ENCODE data around the gene STYXL2.

STYXL2 gene

GRCh38 chr1:167084757-167085156 lies 9.1 kb upstream of the STYXL2 start:
- no peak overlapping the region for H3K4me3 ChIP-seq (replicated peaks; ENCODE audit: low read depth, low read length)
- DNase-seq (ENCODE audit: extremely low read depth, low read depth), result no peak
- TF ChIP-seq CTCF (IDR thresholded peaks at IDR 0.05; ENCODE audit: low read depth, low read length, missing control alignments), result no peak

- DNase-seq (ENCODE audit: extremely low read depth, low read depth), result no peak
- no peak for TF ChIP-seq CTCF (IDR thresholded peaks at IDR 0.05; ENCODE audit: low read depth, low read length, missing control alignments)
- H3K4me3 ChIP-seq (replicated peaks; ENCODE audit: low read depth, low read length), result no peak overlapping the region
These were observed 7.8 kb upstream of the STYXL2 start for GRCh38 chr1:167086033-167086432.

DNA sequence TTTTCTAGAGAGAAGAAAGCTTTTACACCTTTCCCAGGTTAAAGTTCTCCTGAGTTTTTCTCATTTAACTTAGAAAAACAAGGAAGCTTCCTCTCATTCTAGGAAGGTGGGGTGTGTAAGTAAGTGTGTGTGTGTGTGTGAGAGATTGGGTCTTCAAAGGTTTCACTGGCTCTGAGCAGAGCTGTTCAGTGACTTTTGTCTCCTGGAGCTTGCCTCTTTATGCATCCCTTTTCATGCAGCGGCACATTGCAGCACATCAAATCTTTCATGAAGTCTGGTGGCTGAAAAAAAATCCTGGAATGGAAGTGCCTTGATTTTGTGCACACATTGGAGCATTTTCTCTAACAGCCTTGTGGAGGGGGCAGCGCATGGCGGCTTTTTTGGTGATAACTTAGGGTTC lies 7.1 kb upstream of the STYXL2 start:
- DNase-seq (ENCODE audit: extremely low read depth, low read depth), result no peak
- no peak for TF ChIP-seq CTCF (IDR thresholded peaks at IDR 0.05; ENCODE audit: low read depth, low read length, missing control alignments)
- H3K4me3 ChIP-seq (replicated peaks; ENCODE audit: low read depth, low read length), result no peak overlapping the region

- TF ChIP-seq CTCF (IDR thresholded peaks at IDR 0.05; ENCODE audit: low read depth, low read length, missing control alignments), result no peak
- DNase-seq (ENCODE audit: extremely low read depth, low read depth), result no peak
- no peak overlapping the region for H3K4me3 ChIP-seq (replicated peaks; ENCODE audit: low read depth, low read length)
These were observed 5.0 kb upstream of the STYXL2 start for GRCh38 chr1:167088746-167089417.

DNA sequence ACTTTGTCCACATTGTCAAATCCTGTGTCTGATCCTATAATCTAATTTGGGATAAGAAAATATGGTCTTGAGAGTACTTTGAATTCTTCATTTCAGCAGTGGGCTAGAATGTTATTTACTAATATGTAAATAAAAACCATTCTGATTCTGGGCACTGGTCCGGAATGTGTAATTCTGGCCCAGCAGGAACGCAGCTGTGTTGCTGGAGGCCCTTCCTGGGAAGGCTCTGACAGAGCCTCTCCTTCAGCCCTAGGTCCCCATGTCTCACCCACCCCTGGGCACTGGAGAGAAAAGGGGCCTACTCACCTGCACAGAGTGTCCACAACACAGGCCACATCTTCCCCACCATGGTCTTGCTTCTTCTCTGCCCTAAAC lies 3.9 kb upstream of the STYXL2 start:
- no peak for TF ChIP-seq CTCF (IDR thresholded peaks at IDR 0.05; ENCODE audit: low read depth, low read length, missing control alignments)
- no peak overlapping the region for H3K4me3 ChIP-seq (replicated peaks; ENCODE audit: low read depth, low read length)
- no peak for DNase-seq (ENCODE audit: extremely low read depth, low read depth)

DNA sequence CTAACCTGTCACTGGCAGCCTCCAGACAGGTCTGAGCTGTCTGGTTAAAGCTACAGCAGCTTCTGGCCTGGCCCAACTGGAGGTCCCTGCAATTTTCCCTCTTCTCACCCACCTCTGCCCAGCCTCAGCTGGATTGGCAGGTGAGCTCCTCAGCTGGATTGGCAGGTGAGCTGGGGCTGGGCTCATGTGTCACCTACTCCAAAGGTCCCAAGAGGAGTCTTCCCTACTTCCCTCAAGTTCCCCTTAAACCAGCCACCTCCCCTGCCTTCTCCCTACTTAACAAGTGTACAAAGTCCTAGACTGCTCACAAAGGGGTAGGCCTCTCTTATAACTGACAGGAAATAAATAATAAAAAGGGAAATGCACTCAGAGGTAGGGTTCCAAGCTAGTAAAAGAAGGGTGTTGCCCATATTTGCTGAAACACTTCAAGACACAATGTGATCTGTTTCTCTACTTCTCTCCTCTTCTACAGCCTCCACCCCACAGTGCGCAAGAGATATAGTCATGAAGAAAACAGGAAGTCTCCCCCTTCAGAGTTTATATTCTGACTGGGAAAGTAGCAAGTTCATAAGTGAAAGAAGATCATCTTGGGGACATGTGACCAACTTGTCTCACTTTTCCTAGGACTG lies 3.4 kb upstream of the STYXL2 start, which contains the start of gene GPA33:
TSS of gene GPA33 (minus strand) at position 64 of the 629 bp plus-strand sequence. CDS start 90 bp downstream, outside the sequence.
- no peak for TF ChIP-seq CTCF (IDR thresholded peaks at IDR 0.05; ENCODE audit: low read depth, low read length, missing control alignments)
- no peak for DNase-seq (ENCODE audit: extremely low read depth, low read depth)
- no peak within 1 kb of the TSS for H3K4me3 ChIP-seq (replicated peaks; ENCODE audit: low read depth, low read length)

Data from HFF-Myc (cell line).